GM12872 (cell line): ENCODE measurements around the gene ATAT1.

ENCODE experiments used
- TF ChIP-seq, protein P1 (sequence below): IDR thresholded peaks from 3 replicates; pipeline ENCODE4 v1.5.1; 2011; ENCODE audit warnings: low read depth, mild to moderate bottlenecking, low read length, moderate library complexity; ENCODE audit not compliant: insufficient read depth

The ATAT1 gene

DNA sequence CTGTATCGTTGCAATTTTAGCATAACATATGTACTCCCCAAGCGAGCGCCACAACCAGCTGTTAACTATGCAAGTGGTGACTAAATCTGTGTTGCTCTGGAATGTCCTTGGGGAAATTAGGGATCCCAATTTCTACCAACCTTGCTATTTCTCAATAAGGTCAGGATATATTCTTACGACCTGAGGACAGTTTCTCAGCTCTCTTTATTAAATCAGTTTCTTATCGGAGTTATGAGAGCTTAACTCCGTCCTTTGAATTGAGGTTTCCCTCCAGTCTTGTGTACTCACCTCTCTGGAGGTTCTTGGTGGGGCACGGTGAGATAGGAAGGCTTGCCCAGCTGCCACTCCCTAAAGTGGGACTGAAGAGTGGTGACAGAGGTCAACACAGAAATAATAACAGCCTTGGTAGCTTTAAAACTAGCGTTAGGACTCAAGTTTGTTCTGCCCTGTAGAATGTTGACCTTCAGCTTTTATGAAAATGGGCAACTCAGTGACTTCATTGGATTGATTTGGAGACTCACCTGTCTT lies 8.3 kb upstream of the ATAT1 start:
- TF ChIP-seq, protein P1, sequence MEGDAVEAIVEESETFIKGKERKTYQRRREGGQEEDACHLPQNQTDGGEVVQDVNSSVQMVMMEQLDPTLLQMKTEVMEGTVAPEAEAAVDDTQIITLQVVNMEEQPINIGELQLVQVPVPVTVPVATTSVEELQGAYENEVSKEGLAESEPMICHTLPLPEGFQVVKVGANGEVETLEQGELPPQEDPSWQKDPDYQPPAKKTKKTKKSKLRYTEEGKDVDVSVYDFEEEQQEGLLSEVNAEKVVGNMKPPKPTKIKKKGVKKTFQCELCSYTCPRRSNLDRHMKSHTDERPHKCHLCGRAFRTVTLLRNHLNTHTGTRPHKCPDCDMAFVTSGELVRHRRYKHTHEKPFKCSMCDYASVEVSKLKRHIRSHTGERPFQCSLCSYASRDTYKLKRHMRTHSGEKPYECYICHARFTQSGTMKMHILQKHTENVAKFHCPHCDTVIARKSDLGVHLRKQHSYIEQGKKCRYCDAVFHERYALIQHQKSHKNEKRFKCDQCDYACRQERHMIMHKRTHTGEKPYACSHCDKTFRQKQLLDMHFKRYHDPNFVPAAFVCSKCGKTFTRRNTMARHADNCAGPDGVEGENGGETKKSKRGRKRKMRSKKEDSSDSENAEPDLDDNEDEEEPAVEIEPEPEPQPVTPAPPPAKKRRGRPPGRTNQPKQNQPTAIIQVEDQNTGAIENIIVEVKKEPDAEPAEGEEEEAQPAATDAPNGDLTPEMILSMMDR: no peak

DNA sequence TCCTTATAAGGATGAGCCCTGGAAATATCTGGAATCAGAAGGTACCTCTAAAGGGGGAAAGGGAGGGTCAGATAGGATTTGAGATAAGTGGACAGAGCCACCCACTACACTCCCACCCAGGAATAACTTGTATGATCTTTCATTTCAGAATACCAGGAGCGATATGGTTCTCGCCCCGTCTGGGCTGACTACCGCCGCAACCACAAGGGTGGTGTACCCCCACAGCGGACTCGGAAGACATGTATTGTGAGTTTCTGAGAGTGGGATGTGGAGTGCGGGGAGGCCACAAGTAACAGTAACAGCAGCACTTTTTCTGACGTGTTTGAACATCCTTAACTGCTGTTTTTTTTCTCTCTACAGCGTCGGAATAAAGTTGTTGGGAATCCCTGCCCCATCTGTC lies 7.1 kb upstream of the ATAT1 start:
- TF ChIP-seq, protein P1: no peak

DNA sequence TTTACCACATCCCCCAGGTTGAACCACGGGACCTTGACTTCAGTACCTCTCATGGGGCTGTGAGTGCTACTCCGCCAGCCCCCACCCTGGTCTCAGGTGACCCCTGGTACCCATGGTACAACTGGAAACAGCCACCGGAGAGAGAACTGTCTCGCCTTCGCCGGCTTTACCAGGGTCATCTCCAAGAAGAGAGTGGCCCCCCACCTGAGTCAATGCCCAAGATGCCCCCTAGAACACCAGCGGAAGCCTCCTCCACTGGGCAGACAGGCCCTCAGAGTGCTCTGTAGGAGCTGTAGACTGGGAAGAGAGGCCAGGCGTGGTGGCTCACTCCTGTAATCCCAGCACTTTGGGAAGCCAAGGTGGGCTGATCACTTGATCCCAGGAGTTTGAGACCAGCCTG lies 1.2 kb upstream of the ATAT1 start:
- TF ChIP-seq, protein P1: no peak

DNA sequence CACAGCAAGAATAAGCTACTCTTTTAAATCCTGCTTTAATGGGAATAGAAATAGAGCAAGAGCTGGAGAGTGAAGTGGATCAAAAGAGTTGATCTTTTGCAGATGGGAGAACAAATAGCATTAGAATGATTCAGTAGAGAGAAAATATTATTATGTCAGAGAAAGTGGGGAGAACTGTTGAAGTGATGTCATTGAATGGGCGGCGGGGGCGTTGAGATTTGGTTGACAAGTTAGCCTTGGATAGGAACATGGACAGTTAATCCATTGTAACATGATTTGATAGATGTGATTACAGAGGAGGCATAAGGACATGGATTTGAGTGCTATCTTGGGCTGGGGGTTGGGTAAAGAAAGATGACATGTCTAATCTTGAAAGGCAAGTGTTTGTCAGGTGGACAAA lies 9.2 kb downstream of the ATAT1 start:
- TF ChIP-seq, protein P1: no peak

DNA sequence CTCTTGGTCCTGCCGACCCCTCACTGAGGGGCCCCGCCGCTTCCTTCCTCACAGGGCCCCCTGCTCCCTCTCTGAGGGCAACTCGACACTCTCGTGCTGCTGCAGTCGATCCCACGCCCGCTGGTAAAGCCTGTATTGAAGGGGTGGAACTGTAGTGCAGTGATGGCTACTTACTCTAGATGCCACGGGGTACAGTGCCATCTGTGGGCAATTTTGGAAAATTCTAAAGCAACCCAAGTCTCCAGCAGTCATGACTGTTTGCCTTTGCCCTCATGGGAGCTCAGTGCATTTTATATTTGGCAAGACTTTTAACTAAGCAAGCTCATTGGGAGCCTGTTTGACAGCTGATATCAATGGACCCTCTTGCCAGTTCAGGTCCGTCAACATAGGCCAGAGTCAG lies 13.8 kb downstream of the ATAT1 start:
- TF ChIP-seq, protein P1: no peak

DNA sequence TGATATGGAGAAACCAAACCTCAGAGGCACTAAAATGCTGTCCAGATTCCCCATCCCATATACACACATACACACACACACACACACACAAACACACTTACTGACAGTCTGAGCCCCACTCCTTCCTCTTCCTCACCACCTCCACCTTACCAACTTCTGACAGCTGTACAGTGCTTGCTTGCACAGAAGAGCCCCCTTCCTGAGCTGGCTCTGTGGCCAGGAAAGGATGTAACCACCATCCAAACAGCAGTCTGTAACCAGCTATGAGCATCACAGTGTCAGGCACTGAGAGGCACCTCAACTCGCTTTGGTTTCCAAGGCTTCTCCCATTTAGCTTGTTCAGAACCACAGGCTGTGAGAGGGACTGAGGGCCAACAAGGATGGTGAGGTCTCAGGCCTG lies 14.4 kb downstream of the ATAT1 start:
- TF ChIP-seq, protein P1: no peak

DNA sequence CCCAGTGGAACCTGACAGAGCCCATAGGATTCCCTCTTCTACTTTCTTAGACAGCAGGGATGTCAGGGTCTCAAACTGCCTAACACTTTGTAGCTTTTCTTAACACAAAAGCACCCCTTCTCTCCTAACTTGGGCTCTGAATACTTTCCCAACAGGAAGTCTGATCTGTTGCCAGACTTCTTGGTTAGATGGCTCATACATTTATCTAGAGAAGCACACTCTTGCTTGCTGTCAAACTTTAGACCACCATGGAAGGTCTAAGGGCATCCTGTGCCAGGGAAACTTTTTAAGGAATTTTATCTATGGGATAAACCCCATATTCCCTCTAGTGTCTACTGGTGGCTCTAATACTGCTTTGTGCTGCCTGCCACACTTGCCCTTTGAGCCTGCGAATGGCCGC lies 17.0 kb downstream of the ATAT1 start:
- TF ChIP-seq, protein P1: no peak
